ENCODE data around the gene CYBB. TPM values are rescaled to one million over a fixed set of nuclear protein-coding genes. Genes with fewer than 3 reads are reported as not detected.
A peak's percentile ranks its signal among the peaks of the same experiment; 100 is the strongest.

The CYBB gene
- total RNA-seq = 1 to 10 TPM; 1.6 TPM
- polyA plus RNA-seq (2013, experiment 1 of 2) = 59.8 TPM
- polyA plus RNA-seq (2013, experiment 2 of 2) = 44.4 TPM
- 0.06 to 94.8 (median 2.1) reads per million in 172 experiments for total RNA-seq

DNA sequence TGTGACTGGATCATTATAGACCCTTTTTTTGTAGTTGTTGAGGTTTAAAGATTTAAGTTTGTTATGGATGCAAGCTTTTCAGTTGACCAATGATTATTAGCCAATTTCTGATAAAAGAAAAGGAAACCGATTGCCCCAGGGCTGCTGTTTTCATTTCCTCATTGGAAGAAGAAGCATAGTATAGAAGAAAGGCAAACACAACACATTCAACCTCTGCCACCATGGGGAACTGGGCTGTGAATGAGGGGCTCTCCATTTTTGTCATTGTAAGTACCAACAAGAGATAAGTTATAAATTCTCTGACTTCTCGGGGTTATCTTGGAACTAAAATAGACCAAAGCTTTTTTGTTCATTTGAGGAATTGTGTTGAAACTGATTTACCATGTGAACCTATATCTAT is at the start of gene CYBB:
TSS of gene CYBB (plus strand) at position 203 of the 400 bp plus-strand sequence. CDS start at position 222, 19 bp downstream.
- Histone ChIP-seq H3K36me3 (ENCODE audit: insufficient read depth, low read length) (no peaks in the 10 kb centered on the region), H3K4me1 (ENCODE audit: insufficient read depth, low read length) (peaks cover 8% of the 10 kb centered on the region), H3K27me3 (ENCODE audit: control insufficient read depth in 1 of 2, insufficient read depth in 2 of 2, low read length in 2 of 2) (no peaks in the 10 kb centered on the region), H3K27ac (ENCODE audit: low read depth in 1 of 2, low read length in 2 of 2) (no peak within 1 kb of the TSS), H3K9me3 (ENCODE audit: control insufficient read depth in 1 of 2, insufficient read depth in 1 of 2, low read length in 2 of 2) (no peaks in the 10 kb centered on the region), H3K4me3 (ENCODE audit: low read length) (peak within 1 kb of the TSS; percentile 12)
- no peak within 1 kb of the TSS for H3K4me3 Mint-ChIP-seq
- ATAC-seq (ENCODE audit: poor library complexity) = no peak
- H3K4me1 Mint-ChIP-seq (ENCODE audit: low read depth) = peaks cover 26% of the 10 kb centered on the region
- ChIA-PET POLR2A (no interaction called here), CTCF (no interaction called here)
- H3K27me3 Mint-ChIP-seq = no peaks in the 10 kb centered on the region
- no peak within 1 kb of the TSS for H3K27ac Mint-ChIP-seq
- no peaks in the 10 kb centered on the region for H3K36me3 Mint-ChIP-seq (ENCODE audit: low read depth)
- DNase-seq = no peak
- H3K9me3 Mint-ChIP-seq = no peaks in the 10 kb centered on the region
- TF ChIP-seq, protein P1, sequence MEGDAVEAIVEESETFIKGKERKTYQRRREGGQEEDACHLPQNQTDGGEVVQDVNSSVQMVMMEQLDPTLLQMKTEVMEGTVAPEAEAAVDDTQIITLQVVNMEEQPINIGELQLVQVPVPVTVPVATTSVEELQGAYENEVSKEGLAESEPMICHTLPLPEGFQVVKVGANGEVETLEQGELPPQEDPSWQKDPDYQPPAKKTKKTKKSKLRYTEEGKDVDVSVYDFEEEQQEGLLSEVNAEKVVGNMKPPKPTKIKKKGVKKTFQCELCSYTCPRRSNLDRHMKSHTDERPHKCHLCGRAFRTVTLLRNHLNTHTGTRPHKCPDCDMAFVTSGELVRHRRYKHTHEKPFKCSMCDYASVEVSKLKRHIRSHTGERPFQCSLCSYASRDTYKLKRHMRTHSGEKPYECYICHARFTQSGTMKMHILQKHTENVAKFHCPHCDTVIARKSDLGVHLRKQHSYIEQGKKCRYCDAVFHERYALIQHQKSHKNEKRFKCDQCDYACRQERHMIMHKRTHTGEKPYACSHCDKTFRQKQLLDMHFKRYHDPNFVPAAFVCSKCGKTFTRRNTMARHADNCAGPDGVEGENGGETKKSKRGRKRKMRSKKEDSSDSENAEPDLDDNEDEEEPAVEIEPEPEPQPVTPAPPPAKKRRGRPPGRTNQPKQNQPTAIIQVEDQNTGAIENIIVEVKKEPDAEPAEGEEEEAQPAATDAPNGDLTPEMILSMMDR (IDR thresholded peaks at IDR 0.05) = no peak
- intact Hi-C loops (cut with DNase I, micrococcal nuclease) = no loop called here

DNA sequence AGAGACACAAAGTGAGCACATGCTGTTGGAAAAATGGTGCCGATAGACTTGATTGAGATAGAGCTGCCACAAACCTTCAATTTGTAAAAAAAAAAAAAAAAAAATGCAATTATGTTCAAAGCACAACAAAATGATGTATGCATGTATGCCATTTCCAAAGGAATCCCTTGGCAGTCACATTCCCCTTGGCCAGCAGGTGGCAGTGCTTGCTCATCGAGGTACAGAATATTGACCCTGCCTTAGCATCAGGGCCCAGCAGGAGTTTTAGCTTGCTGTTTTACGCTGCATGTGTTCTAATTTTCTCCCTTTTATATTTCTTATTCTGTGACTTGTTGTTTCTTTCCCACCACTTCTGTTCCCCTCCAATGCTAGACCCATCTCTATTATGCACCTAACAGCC is 34.5 kb upstream of the CYBB start:
- ChIA-PET POLR2A (interaction anchor here (0.6 to 3.1 kb wide), 5 partner anchors 10 to 119 kb away, joined by 3 to 24 read pairs (median 4); no protein-coding TSS in a partner anchor), CTCF (interaction anchor here (0.6 to 6.0 kb wide), 9 partner anchors 18 to 582 kb away, joined by 3 to 47 read pairs (median 3); partner anchors contain the start of gene RPGR)
- Mint-ChIP-seq H3K27me3 (no peaks in the 10 kb centered on the region), H3K36me3 (ENCODE audit: low read depth) (no peaks in the 10 kb centered on the region), H3K4me3 (peak overlapping the region; percentile 4), H3K9me3 (no peaks in the 10 kb centered on the region), H3K4me1 (ENCODE audit: low read depth) (peaks cover 14% of the 10 kb centered on the region), H3K27ac (no peak overlapping the region)
- H3K27me3 ChIP-seq (ENCODE audit: control insufficient read depth in 1 of 2, insufficient read depth in 2 of 2, low read length in 2 of 2) = no peaks in the 10 kb centered on the region
- peaks cover 15% of the 10 kb centered on the region for H3K4me1 ChIP-seq (ENCODE audit: insufficient read depth, low read length)
- H3K27ac ChIP-seq (ENCODE audit: low read depth in 1 of 2, low read length in 2 of 2) = no peak overlapping the region
- H3K4me3 ChIP-seq (ENCODE audit: low read length) = no peak overlapping the region
- no peaks in the 10 kb centered on the region for H3K9me3 ChIP-seq (ENCODE audit: control insufficient read depth in 1 of 2, insufficient read depth in 1 of 2, low read length in 2 of 2)
- DNase-seq = peak; percentile 57 to 85 (median 72)
- no peaks in the 10 kb centered on the region for H3K36me3 ChIP-seq (ENCODE audit: insufficient read depth, low read length)
- TF ChIP-seq, protein P1 (IDR thresholded peaks at IDR 0.05) = peak; percentile 66
- intact Hi-C loops (cut with DNase I, micrococcal nuclease) = loop anchor here (1.0 to 10.0 kb wide), 4 partner anchors 80 to 579 kb away; partner anchors contain the start of gene RPGR (in 2 of the 2)
- ATAC-seq (ENCODE audit: poor library complexity) = peak; percentile 84

DNA sequence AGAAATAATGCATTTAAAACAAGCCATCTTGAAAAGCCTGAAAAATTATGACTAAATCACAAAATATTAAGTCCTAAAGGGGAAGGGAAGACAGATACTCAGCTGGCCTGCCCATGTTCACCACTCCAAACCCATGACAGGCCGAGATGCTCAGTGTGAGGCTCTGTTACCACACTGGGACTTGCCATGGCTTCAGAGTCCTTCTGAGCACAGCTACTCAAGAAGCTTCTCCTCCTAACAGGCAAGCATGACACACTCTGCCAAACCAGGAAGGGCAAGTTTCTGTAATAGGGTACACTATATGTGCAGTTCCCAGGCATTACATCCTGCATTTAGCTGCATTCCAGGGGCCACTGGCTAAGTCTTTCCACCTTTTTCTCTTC is 34.0 kb upstream of the CYBB start:
- Histone ChIP-seq H3K36me3 (ENCODE audit: insufficient read depth, low read length) (no peaks in the 10 kb centered on the region), H3K9me3 (ENCODE audit: control insufficient read depth in 1 of 2, insufficient read depth in 1 of 2, low read length in 2 of 2) (no peaks in the 10 kb centered on the region), H3K4me1 (ENCODE audit: insufficient read depth, low read length) (peaks cover 15% of the 10 kb centered on the region), H3K27ac (ENCODE audit: low read depth in 1 of 2, low read length in 2 of 2) (no peak overlapping the region), H3K4me3 (ENCODE audit: low read length) (no peak overlapping the region), H3K27me3 (ENCODE audit: control insufficient read depth in 1 of 2, insufficient read depth in 2 of 2, low read length in 2 of 2) (no peaks in the 10 kb centered on the region)
- Mint-ChIP-seq H3K4me1 (ENCODE audit: low read depth) (peaks cover 14% of the 10 kb centered on the region), H3K4me3 (no peak overlapping the region), H3K36me3 (ENCODE audit: low read depth) (no peaks in the 10 kb centered on the region), H3K9me3 (no peaks in the 10 kb centered on the region), H3K27ac (no peak overlapping the region), H3K27me3 (no peaks in the 10 kb centered on the region)
- CTCF ChIA-PET = interaction anchor here (0.6 to 6.0 kb wide), 9 partner anchors 17 to 581 kb away, joined by 3 to 47 read pairs (median 3); partner anchors contain the start of gene RPGR
- POLR2A ChIA-PET = interaction anchor here (0.6 to 3.1 kb wide), 5 partner anchors 9 to 119 kb away, joined by 3 to 24 read pairs (median 4); no protein-coding TSS in a partner anchor
- TF ChIP-seq, protein P1 (IDR thresholded peaks at IDR 0.05) = no peak
- intact Hi-C loops (cut with DNase I, micrococcal nuclease) = loop anchor here (1.0 to 10.0 kb wide), 4 partner anchors 79 to 579 kb away; partner anchors contain the start of gene RPGR (in 2 of the 2)
- no peak for ATAC-seq (ENCODE audit: poor library complexity)
- peak in 2 of 14 experiments; percentile 27 to 41 for DNase-seq
